ENCODE measurements around the gene CALML5. TPM values are rescaled to one million over a fixed set of nuclear protein-coding genes. Genes with fewer than 3 reads are reported as not detected.

CALML5 gene
- total RNA-seq, 1 donor from 2014 or later: not detected

DNA sequence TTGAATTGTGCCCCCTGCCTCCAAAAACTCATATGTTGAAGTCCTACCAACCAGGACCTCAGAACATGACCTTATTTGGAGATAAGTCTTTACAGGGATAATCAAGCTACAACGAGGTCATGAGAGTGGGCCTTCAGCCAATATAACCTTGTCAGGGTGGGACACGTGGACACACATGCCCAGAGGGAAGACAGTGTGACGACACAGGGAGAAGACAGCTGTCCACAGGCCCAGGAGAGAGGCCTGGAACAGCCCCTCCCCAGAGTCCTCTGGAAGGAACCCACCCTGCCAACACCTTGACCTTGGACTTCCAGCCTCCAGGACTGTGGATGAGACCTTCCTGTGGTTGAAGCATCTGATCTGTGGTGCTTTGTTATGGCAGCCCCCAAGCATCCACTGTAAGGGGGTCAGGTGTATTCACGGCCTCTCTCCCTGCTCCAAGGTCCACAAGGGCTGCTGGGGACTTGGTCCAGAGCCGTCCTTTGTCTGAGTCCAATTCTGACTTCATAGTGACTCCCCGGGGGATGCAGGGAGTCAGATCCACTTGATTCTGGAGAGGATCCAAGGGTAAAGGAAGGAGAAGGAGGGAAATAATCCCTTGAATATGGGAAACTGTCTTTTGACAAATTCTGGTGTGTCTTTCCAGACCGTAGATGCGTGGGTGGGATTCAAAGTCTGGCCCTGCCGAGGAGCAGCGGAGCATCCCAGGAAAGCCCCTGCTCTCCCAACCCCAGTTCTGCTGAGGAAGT is 32.4 kb upstream of the CALML5 start:
- Mint-ChIP-seq H3K36me3 (ENCODE audit: unreplicated experiment) (no peaks in the 10 kb centered on the region), H3K4me1 (ENCODE audit: low read depth, unreplicated experiment) (no peaks in the 10 kb centered on the region), H3K27ac (ENCODE audit: unreplicated experiment) (no peak overlapping the region), H3K9me3 (ENCODE audit: unreplicated experiment) (peaks cover 3% of the 10 kb centered on the region), H3K27me3 (ENCODE audit: unreplicated experiment) (peaks cover 10% of the 10 kb centered on the region), H3K4me3 (ENCODE audit: unreplicated experiment) (no peak overlapping the region)
- peak; percentile 6 for DNase-seq
- TF ChIP-seq, protein P1, sequence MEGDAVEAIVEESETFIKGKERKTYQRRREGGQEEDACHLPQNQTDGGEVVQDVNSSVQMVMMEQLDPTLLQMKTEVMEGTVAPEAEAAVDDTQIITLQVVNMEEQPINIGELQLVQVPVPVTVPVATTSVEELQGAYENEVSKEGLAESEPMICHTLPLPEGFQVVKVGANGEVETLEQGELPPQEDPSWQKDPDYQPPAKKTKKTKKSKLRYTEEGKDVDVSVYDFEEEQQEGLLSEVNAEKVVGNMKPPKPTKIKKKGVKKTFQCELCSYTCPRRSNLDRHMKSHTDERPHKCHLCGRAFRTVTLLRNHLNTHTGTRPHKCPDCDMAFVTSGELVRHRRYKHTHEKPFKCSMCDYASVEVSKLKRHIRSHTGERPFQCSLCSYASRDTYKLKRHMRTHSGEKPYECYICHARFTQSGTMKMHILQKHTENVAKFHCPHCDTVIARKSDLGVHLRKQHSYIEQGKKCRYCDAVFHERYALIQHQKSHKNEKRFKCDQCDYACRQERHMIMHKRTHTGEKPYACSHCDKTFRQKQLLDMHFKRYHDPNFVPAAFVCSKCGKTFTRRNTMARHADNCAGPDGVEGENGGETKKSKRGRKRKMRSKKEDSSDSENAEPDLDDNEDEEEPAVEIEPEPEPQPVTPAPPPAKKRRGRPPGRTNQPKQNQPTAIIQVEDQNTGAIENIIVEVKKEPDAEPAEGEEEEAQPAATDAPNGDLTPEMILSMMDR (IDR thresholded peaks at IDR 0.05; ENCODE audit: partially characterized antibody, unreplicated experiment): no peak

DNA sequence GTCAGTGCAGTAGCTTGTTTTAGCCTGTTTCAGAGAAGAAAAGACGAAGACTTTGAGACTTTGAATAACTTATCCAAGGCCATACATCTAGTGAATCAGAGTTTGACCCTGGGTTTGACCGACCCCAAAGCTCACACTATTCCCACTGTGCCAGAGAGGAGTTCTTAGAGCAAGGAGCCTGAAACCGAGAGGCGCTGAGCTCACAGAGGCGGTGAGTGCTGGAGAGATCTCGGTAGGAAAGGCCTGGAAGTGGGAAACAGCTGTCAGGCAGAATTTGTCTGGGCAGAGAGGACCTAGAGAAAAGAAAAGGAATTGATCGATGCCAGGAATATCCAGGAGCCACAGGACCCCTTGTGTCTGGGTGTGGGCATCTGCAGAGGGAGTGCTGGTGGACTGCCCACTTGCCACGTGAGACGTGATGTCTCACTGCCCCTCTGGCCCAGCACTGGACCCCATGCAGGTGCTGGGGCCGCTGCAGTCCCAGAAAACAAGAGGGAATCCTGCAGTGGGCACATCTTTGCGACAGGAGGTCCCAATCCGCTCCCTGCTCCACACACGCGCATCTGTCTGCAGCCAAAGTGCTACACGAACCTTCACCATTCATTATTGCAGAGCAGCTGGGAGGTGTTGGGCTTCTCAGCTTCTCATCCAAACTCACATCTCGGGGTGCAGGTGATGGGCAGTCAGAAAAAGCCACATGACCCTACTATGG is 31.6 kb upstream of the CALML5 start:
- Mint-ChIP-seq H3K9me3 (ENCODE audit: unreplicated experiment) (peaks cover 3% of the 10 kb centered on the region), H3K4me3 (ENCODE audit: unreplicated experiment) (no peak overlapping the region), H3K36me3 (ENCODE audit: unreplicated experiment) (no peaks in the 10 kb centered on the region), H3K4me1 (ENCODE audit: low read depth, unreplicated experiment) (no peaks in the 10 kb centered on the region), H3K27ac (ENCODE audit: unreplicated experiment) (no peak overlapping the region), H3K27me3 (ENCODE audit: unreplicated experiment) (peaks cover 10% of the 10 kb centered on the region)
- peak; percentile 3 for DNase-seq
- TF ChIP-seq, protein P1 (IDR thresholded peaks at IDR 0.05; ENCODE audit: partially characterized antibody, unreplicated experiment): no peak

DNA sequence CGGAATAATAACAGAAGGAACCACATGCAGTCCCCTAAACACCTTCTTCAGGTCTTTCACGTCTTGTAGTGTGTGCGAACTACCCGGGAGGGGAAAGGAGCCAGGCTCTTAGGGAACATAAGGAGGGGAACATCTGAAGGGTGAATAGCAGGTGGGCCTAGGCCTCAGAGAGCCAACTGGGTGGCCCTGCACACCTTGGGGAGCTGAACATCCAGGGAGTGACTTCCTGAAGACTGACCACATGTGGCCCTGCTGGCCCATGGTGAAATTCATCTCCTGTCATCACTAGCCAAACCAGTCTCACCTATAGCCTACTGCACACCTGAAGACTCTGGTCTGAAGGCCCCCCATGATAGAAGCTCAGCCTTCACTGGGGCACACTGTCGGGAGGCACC is 31.0 kb upstream of the CALML5 start:
- H3K9me3 Mint-ChIP-seq (ENCODE audit: unreplicated experiment): peaks cover 3% of the 10 kb centered on the region
- H3K27me3 Mint-ChIP-seq (ENCODE audit: unreplicated experiment): peaks cover 10% of the 10 kb centered on the region
- H3K36me3 Mint-ChIP-seq (ENCODE audit: unreplicated experiment): no peaks in the 10 kb centered on the region
- TF ChIP-seq, protein P1 (IDR thresholded peaks at IDR 0.05; ENCODE audit: partially characterized antibody, unreplicated experiment): no peak
- no peaks in the 10 kb centered on the region for H3K4me1 Mint-ChIP-seq (ENCODE audit: low read depth, unreplicated experiment)
- DNase-seq: no peak
- no peak overlapping the region for H3K4me3 Mint-ChIP-seq (ENCODE audit: unreplicated experiment)
- no peak overlapping the region for H3K27ac Mint-ChIP-seq (ENCODE audit: unreplicated experiment)

DNA sequence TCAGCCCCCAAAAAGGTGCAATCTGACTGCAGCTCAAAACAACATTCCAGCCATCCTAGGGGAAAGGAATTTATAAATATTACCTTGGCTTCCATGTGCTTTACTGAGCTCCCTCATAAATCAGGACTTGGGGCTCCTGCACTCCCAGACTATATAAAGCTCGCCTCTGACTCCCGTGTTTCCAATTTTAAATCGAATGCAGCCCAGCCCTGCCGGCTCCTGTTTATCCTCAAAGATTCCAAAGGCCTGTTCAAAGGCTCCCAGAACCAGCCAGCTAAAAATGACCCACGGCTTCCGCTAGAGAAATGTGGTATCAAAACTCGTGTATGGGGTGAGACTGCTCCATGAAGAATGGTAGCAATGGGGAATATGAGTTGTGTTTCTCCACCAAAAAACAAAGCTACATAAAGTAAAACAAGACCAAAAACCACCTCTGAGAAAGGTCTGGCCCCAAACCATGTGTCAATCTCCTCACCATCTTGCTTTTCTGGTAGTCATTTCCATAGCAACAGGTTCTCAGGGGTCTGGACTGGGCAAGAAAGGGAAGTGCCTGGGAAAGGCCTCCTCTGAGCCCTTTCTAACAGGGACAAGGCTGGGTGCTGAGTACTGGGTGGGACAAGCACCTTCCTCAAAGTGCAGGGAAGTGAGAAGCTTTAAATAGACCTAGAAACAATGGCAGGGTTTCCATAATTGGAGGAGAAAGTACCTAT is 30.5 kb upstream of the CALML5 start:
- H3K4me1 Mint-ChIP-seq (ENCODE audit: low read depth, unreplicated experiment): no peaks in the 10 kb centered on the region
- TF ChIP-seq, protein P1 (IDR thresholded peaks at IDR 0.05; ENCODE audit: partially characterized antibody, unreplicated experiment): no peak
- H3K27ac Mint-ChIP-seq (ENCODE audit: unreplicated experiment): no peak overlapping the region

More for the DNA sequence above, 30.5 kb upstream of the CALML5 start:
- Mint-ChIP-seq H3K36me3 (ENCODE audit: unreplicated experiment) (no peaks in the 10 kb centered on the region), H3K27me3 (ENCODE audit: unreplicated experiment) (peaks cover 10% of the 10 kb centered on the region), H3K4me3 (ENCODE audit: unreplicated experiment) (no peak overlapping the region), H3K9me3 (ENCODE audit: unreplicated experiment) (peaks cover 3% of the 10 kb centered on the region)
- DNase-seq: no peak

All from glutamatergic neuron (in vitro differentiated cells).